ENCODE measurements around the gene PEPD.

DNA sequence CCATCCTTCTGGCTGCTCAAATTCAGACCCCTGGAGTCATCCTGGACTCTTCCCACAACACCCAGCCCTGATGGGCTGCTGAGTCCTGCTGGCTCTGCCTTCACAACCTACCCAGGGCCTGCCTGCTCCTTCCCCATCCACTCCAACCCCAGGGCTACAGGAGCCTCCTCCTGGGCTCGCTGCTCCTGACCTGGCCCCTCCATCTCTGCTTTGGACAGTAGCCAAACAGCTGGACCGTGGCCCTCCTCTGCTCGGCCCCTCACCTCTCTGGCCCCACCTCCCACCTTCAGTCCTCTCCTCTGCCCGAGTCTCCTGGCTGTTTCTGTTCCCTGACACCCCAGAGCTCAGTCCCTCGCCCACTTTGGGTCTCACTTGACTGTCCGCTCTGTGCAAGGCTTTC is 81.3 kb downstream of the PEPD start:
- TF ChIP-seq FOXP2 (optimal IDR thresholded peaks at IDR 0.05; ENCODE audit: borderline replicate concordance, extremely low read depth, extremely low read length, insufficient read depth) (no peak), POLR2AphosphoS5 (IDR thresholded peaks at IDR 0.05; ENCODE audit: low read depth, low read length) (no peak)

Measured in PFSK-1 (cell line).